Measurements from ENCODE around the gene ACOX2. TPM values are rescaled to one million over a fixed set of nuclear protein-coding genes. Genes with fewer than 3 reads are reported as not detected.

The ACOX2 gene
- total and polyA plus RNA-seq, 12 donors: 7.6 to 64.9 (median 34.9) TPM

GRCh38 chr3:58464866-58465265, 72.1 kb downstream of the ACOX2 start:
- TF ChIP-seq CTCF (IDR thresholded peaks at IDR 0.05): no peak
- ATAC-seq: no peak
- H3K9me3 ChIP-seq: no peaks in the 10 kb centered on the region
- 78 to 84% methylated on average over 3 of the region's 3 CpGs for WGBS, 2 donors
- intact Hi-C loops (cut with DNase I): loop anchor here in 1 of 10 donors (5.0 kb wide), 1 partner anchor 67 kb away; no protein-coding TSS in a partner anchor
- H3K4me3 ChIP-seq: no peak overlapping the region
- H3K27ac ChIP-seq: no peak overlapping the region
- peaks cover 0 to 16% (median 4%) of the 10 kb centered on the region in 9 donors for H3K4me1 ChIP-seq
- H3K27me3 ChIP-seq: no peaks in the 10 kb centered on the region
- H3K36me3 ChIP-seq: no peaks in the 10 kb centered on the region
- DNase-seq: no peak

- no peak for TF ChIP-seq CTCF (IDR thresholded peaks at IDR 0.05)
- Histone ChIP-seq H3K4me1 (peaks cover 0 to 16% (median 4%) of the 10 kb centered on the region in 9 donors), H3K4me3 (peak overlapping the region in 5 of 10 donors; percentile 1 to 41 (median 26)), H3K9me3 (no peaks in the 10 kb centered on the region), H3K36me3 (no peaks in the 10 kb centered on the region), H3K27me3 (no peaks in the 10 kb centered on the region), H3K27ac (no peak overlapping the region)
- DNase-seq (no peak), ATAC-seq (peak in 1 of 8 donors; percentile 9)
- WGBS, 2 donors: 41 to 44% methylated on average over 5 of the region's 5 CpGs
- intact Hi-C loops (cut with DNase I): loop anchor here in 4 of 10 donors (2.0 kb wide), 1 partner anchor 69 kb away; no protein-coding TSS in a partner anchor
These were observed 73.1 kb downstream of the ACOX2 start for GRCh38 chr3:58463942-58464271.

- H3K4me1 ChIP-seq: peaks cover 0 to 16% (median 4%) of the 10 kb centered on the region in 9 donors
- 26 to 30% methylated on average over 18 of the region's 18 CpGs for WGBS, 2 donors
- peak; percentile 57 to 93 (median 78) for TF ChIP-seq CTCF (IDR thresholded peaks at IDR 0.05)
- peak overlapping the region in 8 of 10 donors; percentile 1 to 41 (median 26) for H3K4me3 ChIP-seq
- DNase-seq (peak; percentile 63 to 68), ATAC-seq (peak; percentile 80 to 96 (median 88))
- no peaks in the 10 kb centered on the region for H3K36me3 ChIP-seq
- intact Hi-C loops (cut with DNase I): loop anchor here in 4 of 10 donors (2.0 kb wide), 1 partner anchor 69 kb away; no protein-coding TSS in a partner anchor
- H3K27ac ChIP-seq: no peak overlapping the region
- no peaks in the 10 kb centered on the region for H3K9me3 ChIP-seq
- H3K27me3 ChIP-seq: no peaks in the 10 kb centered on the region
These were observed 73.6 kb downstream of the ACOX2 start for GRCh38 chr3:58463181-58463941.

GRCh38 chr3:58462829-58463180, 74.2 kb downstream of the ACOX2 start:
- Histone ChIP-seq H3K27me3 (no peaks in the 10 kb centered on the region), H3K9me3 (no peaks in the 10 kb centered on the region), H3K36me3 (no peaks in the 10 kb centered on the region), H3K4me3 (no peak overlapping the region), H3K4me1 (peaks cover 0 to 16% (median 4%) of the 10 kb centered on the region in 9 donors), H3K27ac (no peak overlapping the region)
- intact Hi-C loops (cut with DNase I): loop anchor here in 4 of 10 donors (2.0 kb wide), 1 partner anchor 70 kb away; no protein-coding TSS in a partner anchor
- no peak for TF ChIP-seq CTCF (IDR thresholded peaks at IDR 0.05)
- WGBS, 2 donors: 71 to 76% methylated on average over 4 of the region's 4 CpGs
- DNase-seq (no peak), ATAC-seq (no peak)

All from heart right ventricle (tissue), 16 donors.